ENCODE results near the gene SFXN1. TPM values are rescaled to one million over a fixed set of nuclear protein-coding genes. Genes with fewer than 3 reads are reported as not detected.

Gene SFXN1
- total and polyA plus RNA-seq, 9 of the 15 experiments (the other 6 are each of a cell fraction or from before 2014, with no cell fraction given) = 31.8 to 261 (median 113) TPM

DNA sequence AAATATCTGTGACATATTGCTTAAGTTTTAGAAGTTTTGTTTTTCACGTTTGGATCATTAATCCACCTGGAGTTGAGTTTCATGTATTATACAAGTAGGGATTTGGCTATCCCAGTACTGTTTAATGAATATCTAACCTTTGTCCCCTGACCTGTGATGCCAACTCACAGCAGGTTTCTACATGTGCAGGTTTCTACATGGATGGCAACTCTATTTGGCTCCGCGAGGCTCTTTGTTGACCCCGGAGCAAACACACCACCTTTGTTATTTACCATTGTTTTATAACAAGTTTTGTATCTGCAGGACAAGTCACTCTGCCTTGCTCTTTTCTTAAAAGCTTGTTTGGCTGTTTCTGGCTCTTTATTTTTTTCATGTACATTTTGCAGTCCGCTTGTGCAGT is 920 bp upstream of the SFXN1 start:
- H3K4me3 ChIP-seq = no peak overlapping the region
- POLR2A ChIA-PET = interaction anchor here (2.3 to 4.2 kb wide), 2 partner anchors 13 kb away, joined by 6 to 24 read pairs; no protein-coding TSS in a partner anchor
- peaks cover 13% of the 10 kb centered on the region for H4K20me1 ChIP-seq (replicated peaks; ENCODE audit: control insufficient read depth, insufficient read depth, low read length)
- H2AFZ ChIP-seq (ENCODE audit: low read depth, low read length) = no peak overlapping the region
- no peaks in the 10 kb centered on the region for H3K9me1 ChIP-seq (ENCODE audit: control insufficient read depth, insufficient read depth, low read length)
- CTCF ChIA-PET (ENCODE audit: low intra/inter-chr PET ratio) = interaction anchor here (0.6 kb wide), 1 partner anchor 22 kb away, joined by 3 read pairs; no protein-coding TSS in a partner anchor
- H3K27me3 ChIP-seq (ENCODE audit: control insufficient read depth in 2 of 2, insufficient read depth in 2 of 2, low read length in 2 of 2) = peaks cover 24 to 28% of the 10 kb centered on the region in 2 experiments
- H3K4me2 ChIP-seq (ENCODE audit: insufficient read depth, low read length) = no peak overlapping the region
- in situ Hi-C loops (cut with MboI) = no loop called here
- intact Hi-C loops (cut with micrococcal nuclease) = no loop called here
- FAIRE-seq (no peak), DNase-seq (ENCODE audit: extremely low read depth in 1 of 4, low spot score in 3 of 4) (no peak), ATAC-seq (no peak)
- no peak overlapping the region for H3K9ac ChIP-seq (ENCODE audit: insufficient read depth in 1 of 2, low read depth in 2 of 2, low read length in 2 of 2)
- WGBS (ENCODE audit: insufficient coverage, low coverage, missing lambda C conversion rate) = 21% methylated on average over 5 of the region's 5 CpGs
- H3K9me3 ChIP-seq (replicated peaks; ENCODE audit: control insufficient read depth, insufficient read depth, low read depth, low read length) = no peaks in the 10 kb centered on the region
- H3K4me1 ChIP-seq (replicated peaks in 1 of 2; ENCODE audit: control insufficient read depth in 2 of 2, insufficient read depth in 2 of 2, low read length in 2 of 2) = peaks cover 9 to 18% of the 10 kb centered on the region in 2 experiments; a peak in 4 of 5 replicates
- H3K27ac ChIP-seq (ENCODE audit: extremely low read depth, low read depth, low read length) = no peak overlapping the region
- H3K79me2 ChIP-seq (ENCODE audit: control insufficient read depth, insufficient read depth, low read length) = peaks cover 41% of the 10 kb centered on the region
- no TSS peak for BruUV-seq (replicated peaks)
- peaks cover 21% of the 10 kb centered on the region for H3K36me3 ChIP-seq (ENCODE audit: control insufficient read depth, insufficient read depth, low read length)
- no peak for TF ChIP-seq ZNF263 (CRISPR knock-in tag; IDR thresholded peaks at IDR 0.05; ENCODE audit: borderline replicate concordance)
- TF ChIP-seq, protein P1, sequence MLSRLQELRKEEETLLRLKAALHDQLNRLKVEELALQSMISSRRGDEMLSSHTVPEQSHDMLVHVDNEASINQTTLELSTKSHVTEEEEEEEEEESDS (CRISPR knock-in tag; IDR thresholded peaks at IDR 0.05) = no peak
- TF ChIP-seq MTA2 (IDR thresholded peaks at IDR 0.05; ENCODE audit: low read depth) = no peak
- TF ChIP-seq GATA2 (CRISPR knock-in tag; IDR thresholded peaks at IDR 0.05) = no peak
- no peak for TF ChIP-seq TCF3 (CRISPR knock-in tag; IDR thresholded peaks at IDR 0.05)
- TF ChIP-seq HCFC1 (IDR thresholded peaks at IDR 0.05; ENCODE audit: low read depth, low read length) = no peak
- TF ChIP-seq, protein P2, sequence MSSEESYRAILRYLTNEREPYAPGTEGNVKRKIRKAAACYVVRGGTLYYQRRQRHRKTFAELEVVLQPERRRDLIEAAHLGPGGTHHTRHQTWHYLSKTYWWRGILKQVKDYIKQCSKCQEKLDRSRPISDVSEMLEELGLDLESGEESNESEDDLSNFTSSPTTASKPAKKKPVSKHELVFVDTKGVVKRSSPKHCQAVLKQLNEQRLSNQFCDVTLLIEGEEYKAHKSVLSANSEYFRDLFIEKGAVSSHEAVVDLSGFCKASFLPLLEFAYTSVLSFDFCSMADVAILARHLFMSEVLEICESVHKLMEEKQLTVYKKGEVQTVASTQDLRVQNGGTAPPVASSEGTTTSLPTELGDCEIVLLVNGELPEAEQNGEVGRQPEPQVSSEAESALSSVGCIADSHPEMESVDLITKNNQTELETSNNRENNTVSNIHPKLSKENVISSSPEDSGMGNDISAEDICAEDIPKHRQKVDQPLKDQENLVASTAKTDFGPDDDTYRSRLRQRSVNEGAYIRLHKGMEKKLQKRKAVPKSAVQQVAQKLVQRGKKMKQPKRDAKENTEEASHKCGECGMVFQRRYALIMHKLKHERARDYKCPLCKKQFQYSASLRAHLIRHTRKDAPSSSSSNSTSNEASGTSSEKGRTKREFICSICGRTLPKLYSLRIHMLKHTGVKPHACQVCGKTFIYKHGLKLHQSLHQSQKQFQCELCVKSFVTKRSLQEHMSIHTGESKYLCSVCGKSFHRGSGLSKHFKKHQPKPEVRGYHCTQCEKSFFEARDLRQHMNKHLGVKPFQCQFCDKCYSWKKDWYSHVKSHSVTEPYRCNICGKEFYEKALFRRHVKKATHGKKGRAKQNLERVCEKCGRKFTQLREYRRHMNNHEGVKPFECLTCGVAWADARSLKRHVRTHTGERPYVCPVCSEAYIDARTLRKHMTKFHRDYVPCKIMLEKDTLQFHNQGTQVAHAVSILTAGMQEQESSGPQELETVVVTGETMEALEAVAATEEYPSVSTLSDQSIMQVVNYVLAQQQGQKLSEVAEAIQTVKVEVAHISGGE (CRISPR knock-in tag; IDR thresholded peaks at IDR 0.05) = no peak
- TF ChIP-seq MED1 (CRISPR knock-in tag; IDR thresholded peaks at IDR 0.05; ENCODE audit: borderline replicate concordance) = no peak
- no peak for TF ChIP-seq CBX3 (IDR thresholded peaks at IDR 0.05; ENCODE audit: borderline replicate concordance in 1 of 2, low read length in 2 of 2)
- no peak for TF ChIP-seq ETV5 (CRISPR knock-in tag; IDR thresholded peaks at IDR 0.05; ENCODE audit: low read depth)
- TF ChIP-seq, protein P3, sequence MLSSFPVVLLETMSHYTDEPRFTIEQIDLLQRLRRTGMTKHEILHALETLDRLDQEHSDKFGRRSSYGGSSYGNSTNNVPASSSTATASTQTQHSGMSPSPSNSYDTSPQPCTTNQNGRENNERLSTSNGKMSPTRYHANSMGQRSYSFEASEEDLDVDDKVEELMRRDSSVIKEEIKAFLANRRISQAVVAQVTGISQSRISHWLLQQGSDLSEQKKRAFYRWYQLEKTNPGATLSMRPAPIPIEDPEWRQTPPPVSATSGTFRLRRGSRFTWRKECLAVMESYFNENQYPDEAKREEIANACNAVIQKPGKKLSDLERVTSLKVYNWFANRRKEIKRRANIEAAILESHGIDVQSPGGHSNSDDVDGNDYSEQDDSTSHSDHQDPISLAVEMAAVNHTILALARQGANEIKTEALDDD (IDR thresholded peaks at IDR 0.05) = no peak
- TF ChIP-seq, protein P4, sequence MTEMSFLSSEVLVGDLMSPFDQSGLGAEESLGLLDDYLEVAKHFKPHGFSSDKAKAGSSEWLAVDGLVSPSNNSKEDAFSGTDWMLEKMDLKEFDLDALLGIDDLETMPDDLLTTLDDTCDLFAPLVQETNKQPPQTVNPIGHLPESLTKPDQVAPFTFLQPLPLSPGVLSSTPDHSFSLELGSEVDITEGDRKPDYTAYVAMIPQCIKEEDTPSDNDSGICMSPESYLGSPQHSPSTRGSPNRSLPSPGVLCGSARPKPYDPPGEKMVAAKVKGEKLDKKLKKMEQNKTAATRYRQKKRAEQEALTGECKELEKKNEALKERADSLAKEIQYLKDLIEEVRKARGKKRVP (CRISPR knock-in tag; IDR thresholded peaks at IDR 0.05) = no peak
- TF ChIP-seq NCOA6 (IDR thresholded peaks at IDR 0.05) = no peak
- no peak for TF ChIP-seq CTBP1 (IDR thresholded peaks at IDR 0.05; ENCODE audit: borderline replicate concordance)
- no peak for TF ChIP-seq NEUROD1 (IDR thresholded peaks at IDR 0.05; ENCODE audit: borderline replicate concordance, low read depth, low read length, partially characterized antibody)
- TF ChIP-seq, protein P5, sequence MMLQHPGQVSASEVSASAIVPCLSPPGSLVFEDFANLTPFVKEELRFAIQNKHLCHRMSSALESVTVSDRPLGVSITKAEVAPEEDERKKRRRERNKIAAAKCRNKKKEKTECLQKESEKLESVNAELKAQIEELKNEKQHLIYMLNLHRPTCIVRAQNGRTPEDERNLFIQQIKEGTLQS (IDR thresholded peaks at IDR 0.05) = no peak
- TF ChIP-seq, protein P5 (CRISPR knock-in tag; conservative IDR thresholded peaks at IDR 0.05) = no peak
- TF ChIP-seq ZC3H8 (IDR thresholded peaks at IDR 0.05) = no peak

All from K562 (cell line).